DOHH2 (cell line): ENCODE results near the gene CD109.

Experiments used
- H3F3A ChIP-seq: fragments of 200-600 bp; sonication (generic), shearing (Covaris generic); 2 replicates; pipeline ENCODE4 v1.6.0; 2016; ENCODE audit warnings: antibody characterized with exemption, mild to moderate bottlenecking; ENCODE audit not compliant: control insufficient read depth, insufficient read depth
- H3K27ac ChIP-seq: fragments of 200-600 bp; sonication (generic); 2 replicates; pipeline ENCODE4 v1.5.1; 2014; ENCODE audit warnings: low read depth, mild to moderate bottlenecking, low read length, moderate library complexity
- H3K27me3 ChIP-seq: fragments of 200-600 bp; sonication (generic); 2 replicates; pipeline ENCODE4 v1.6.1; 2014; ENCODE audit warnings: mild to moderate bottlenecking, low read length, mixed read lengths; ENCODE audit not compliant: control insufficient read depth
- H3K36me3 ChIP-seq: fragments of 200-600 bp; sonication (generic); 2 replicates; pipeline ENCODE4 v1.6.1; 2014; ENCODE audit warnings: mild to moderate bottlenecking, low read length, moderate library complexity, mixed read lengths; ENCODE audit not compliant: control insufficient read depth
- H3K4me1 ChIP-seq: fragments of 200-600 bp; sonication (generic); 2 replicates; pipeline ENCODE4 v1.6.1; 2014; ENCODE audit warnings: mild to moderate bottlenecking, low read length, mixed read lengths; ENCODE audit not compliant: control insufficient read depth
- H3K4me2 ChIP-seq: fragments of 200-600 bp; sonication (generic); 2 replicates; pipeline ENCODE4 v1.6.0; 2014; ENCODE audit warnings: mild to moderate bottlenecking, low read length, moderate library complexity
- H3K4me3 ChIP-seq: fragments of 200-600 bp; sonication (generic); 2 replicates; pipeline ENCODE4 v1.5.1; 2014; ENCODE audit warnings: mild to moderate bottlenecking, low read length, mixed read lengths
- H3K79me2 ChIP-seq: fragments of 200-600 bp; sonication (generic); 2 replicates; pipeline ENCODE4 v1.6.1; 2014; ENCODE audit warnings: mild to moderate bottlenecking, low read length, mixed read lengths; ENCODE audit not compliant: control insufficient read depth
- H3K9me2 ChIP-seq: fragments of 200-600 bp; sonication (generic); replicated peaks from 2 replicates; pipeline ENCODE4 v1.6.1; 2014; ENCODE audit warnings: mild to moderate bottlenecking, low read length, mixed read lengths; ENCODE audit not compliant: control insufficient read depth
- H3K9me3 ChIP-seq: fragments of 200-600 bp; sonication (generic); 2 replicates; pipeline ENCODE4 v1.6.1; 2014; ENCODE audit warnings: antibody characterized with exemption, low read length, mixed read lengths; ENCODE audit not compliant: control insufficient read depth, insufficient read depth
- H4K20me1 ChIP-seq: fragments of 200-600 bp; sonication (generic); 2 replicates; pipeline ENCODE4 v1.6.0; 2014; ENCODE audit warnings: low read depth, mild to moderate bottlenecking, antibody characterized with exemption, low read length, moderate library complexity; ENCODE audit not compliant: control insufficient read depth, insufficient read depth
- EZH2phosphoT487 ChIP-seq: fragments of 200-600 bp; sonication (generic); IDR thresholded peaks from 2 replicates; pipeline ENCODE4 v1.6.1; 2017; ENCODE audit warnings: borderline replicate concordance, mild to moderate bottlenecking, antibody characterized with exemption, low read length, moderate library complexity, mixed read lengths
- TF ChIP-seq, protein P1 (sequence below): fragments of 200-600 bp; sonication (generic); IDR thresholded peaks from one replicate; pipeline ENCODE4 v1.5.1; 2014; ENCODE audit warnings: antibody characterized with exemption, mild to moderate bottlenecking, low read depth, low read length; ENCODE audit not compliant: poor library complexity, severe bottlenecking

Gene CD109

GRCh38 chr6:73817253-73817652 is 121.2 kb downstream of the CD109 start:
- no peak overlapping the region for H3K4me3 ChIP-seq
- no peaks in the 10 kb centered on the region for H3K9me2 ChIP-seq
- H3K27me3 ChIP-seq: peaks cover 4% of the 10 kb centered on the region; the same call in 1 of the 2 replicates
- no peaks in the 10 kb centered on the region for H3K4me1 ChIP-seq
- no peak for TF ChIP-seq EZH2phosphoT487
- TF ChIP-seq, protein P1, sequence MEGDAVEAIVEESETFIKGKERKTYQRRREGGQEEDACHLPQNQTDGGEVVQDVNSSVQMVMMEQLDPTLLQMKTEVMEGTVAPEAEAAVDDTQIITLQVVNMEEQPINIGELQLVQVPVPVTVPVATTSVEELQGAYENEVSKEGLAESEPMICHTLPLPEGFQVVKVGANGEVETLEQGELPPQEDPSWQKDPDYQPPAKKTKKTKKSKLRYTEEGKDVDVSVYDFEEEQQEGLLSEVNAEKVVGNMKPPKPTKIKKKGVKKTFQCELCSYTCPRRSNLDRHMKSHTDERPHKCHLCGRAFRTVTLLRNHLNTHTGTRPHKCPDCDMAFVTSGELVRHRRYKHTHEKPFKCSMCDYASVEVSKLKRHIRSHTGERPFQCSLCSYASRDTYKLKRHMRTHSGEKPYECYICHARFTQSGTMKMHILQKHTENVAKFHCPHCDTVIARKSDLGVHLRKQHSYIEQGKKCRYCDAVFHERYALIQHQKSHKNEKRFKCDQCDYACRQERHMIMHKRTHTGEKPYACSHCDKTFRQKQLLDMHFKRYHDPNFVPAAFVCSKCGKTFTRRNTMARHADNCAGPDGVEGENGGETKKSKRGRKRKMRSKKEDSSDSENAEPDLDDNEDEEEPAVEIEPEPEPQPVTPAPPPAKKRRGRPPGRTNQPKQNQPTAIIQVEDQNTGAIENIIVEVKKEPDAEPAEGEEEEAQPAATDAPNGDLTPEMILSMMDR: no peak
- H3K9me3 ChIP-seq: no peaks in the 10 kb centered on the region
- no peaks in the 10 kb centered on the region for H4K20me1 ChIP-seq
- H3K4me2 ChIP-seq: no peak overlapping the region
- H3K36me3 ChIP-seq: no peaks in the 10 kb centered on the region
- H3K79me2 ChIP-seq: no peaks in the 10 kb centered on the region
- no peak overlapping the region for H3K27ac ChIP-seq
- no peaks in the 10 kb centered on the region for H3F3A ChIP-seq

DNA sequence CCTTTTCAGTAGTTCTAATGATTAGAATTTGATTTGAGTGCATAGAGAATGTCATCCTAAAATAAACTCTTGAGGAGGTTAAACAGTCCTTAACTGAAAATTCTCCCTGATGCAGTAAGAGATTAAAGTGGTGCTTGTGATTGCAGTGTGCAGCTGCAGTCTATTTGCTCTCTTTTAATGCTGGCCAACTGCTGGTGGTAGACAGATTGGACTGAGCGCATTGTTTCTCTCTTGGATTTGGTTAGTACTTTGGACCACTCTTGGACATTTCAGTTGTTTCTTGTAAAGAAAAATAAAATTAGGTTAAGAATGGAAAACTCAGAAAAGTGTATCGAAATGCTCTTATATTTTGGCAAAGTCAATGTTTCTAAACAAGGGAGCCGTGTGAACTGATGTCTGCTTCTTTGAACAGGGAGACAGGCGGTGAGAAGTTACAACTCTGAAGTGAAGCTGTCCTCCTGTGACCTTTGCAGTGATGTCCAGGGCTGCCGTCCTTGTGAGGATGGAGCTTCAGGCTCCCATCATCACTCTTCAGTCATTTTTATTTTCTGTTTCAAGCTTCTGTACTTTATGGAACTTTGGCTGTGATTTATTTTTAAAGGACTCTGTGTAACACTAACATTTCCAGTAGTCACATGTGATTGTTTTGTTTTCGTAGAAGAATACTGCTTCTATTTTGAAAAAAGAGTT is 127.2 kb downstream of the CD109 start:
- H3K27ac ChIP-seq: no peak overlapping the region
- H3K4me1 ChIP-seq: no peaks in the 10 kb centered on the region
- no peaks in the 10 kb centered on the region for H3K27me3 ChIP-seq
- H3K4me2 ChIP-seq: no peak overlapping the region
- H4K20me1 ChIP-seq: no peaks in the 10 kb centered on the region
- no peaks in the 10 kb centered on the region for H3F3A ChIP-seq
- H3K36me3 ChIP-seq: no peaks in the 10 kb centered on the region
- no peaks in the 10 kb centered on the region for H3K9me3 ChIP-seq
- H3K9me2 ChIP-seq: no peaks in the 10 kb centered on the region
- TF ChIP-seq EZH2phosphoT487: no peak
- TF ChIP-seq, protein P1: no peak
- H3K79me2 ChIP-seq: no peaks in the 10 kb centered on the region
- no peak overlapping the region for H3K4me3 ChIP-seq

DNA sequence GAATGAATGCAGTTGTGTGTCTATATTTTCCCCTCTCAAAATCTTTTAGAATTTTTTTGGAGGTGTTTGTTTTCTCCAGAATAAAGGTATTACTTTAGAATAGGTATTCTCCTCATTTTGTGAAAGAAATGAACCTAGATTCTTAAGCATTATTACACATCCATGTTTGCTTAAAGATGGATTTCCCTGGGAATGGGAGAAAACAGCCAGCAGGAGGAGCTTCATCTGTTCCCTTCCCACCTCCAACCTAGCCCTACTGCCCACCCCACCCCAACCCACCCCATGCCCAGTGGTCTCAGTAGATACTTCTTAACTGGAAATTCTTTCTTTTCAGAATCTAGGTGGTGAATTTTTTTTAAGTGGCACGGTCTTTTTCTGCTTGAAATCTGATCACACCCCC is 127.8 kb downstream of the CD109 start:
- Histone ChIP-seq H3K36me3 (no peaks in the 10 kb centered on the region), H3F3A (no peaks in the 10 kb centered on the region), H3K4me3 (no peak overlapping the region), H3K79me2 (no peaks in the 10 kb centered on the region), H4K20me1 (no peaks in the 10 kb centered on the region), H3K9me3 (no peaks in the 10 kb centered on the region), H3K27me3 (no peaks in the 10 kb centered on the region), H3K27ac (no peak overlapping the region), H3K9me2 (no peaks in the 10 kb centered on the region), H3K4me1 (no peaks in the 10 kb centered on the region), H3K4me2 (no peak overlapping the region)
- no peak for TF ChIP-seq EZH2phosphoT487
- TF ChIP-seq, protein P1: no peak
